ENCODE results near the gene TEAD2.
A peak's percentile ranks its signal among the peaks of the same experiment; 100 is the strongest.
"Not testable (repeated sequence)": the region's sequence is repeated elsewhere in the genome, so short reads cannot be mapped to it uniquely, and the experiment has no call there.

Gene TEAD2

GRCh38 chr19:49336482-49337266, 25.5 kb downstream of the TEAD2 start:
- DNase-seq (ENCODE audit: low read depth, low spot score): no peak
- H3K4me3 ChIP-seq (ENCODE audit: low read length): no peak overlapping the region

- H3K4me3 ChIP-seq (ENCODE audit: low read length): no peak overlapping the region
- no peak for DNase-seq (ENCODE audit: low read depth, low spot score)
These were observed 26.3 kb downstream of the TEAD2 start for GRCh38 chr19:49335784-49336481.

GRCh38 chr19:49335071-49335783, 27.0 kb downstream of the TEAD2 start, which contains the start of gene CD37:
CD37 (plus strand) TSS chr19:49335406; CDS start chr19:49335541, 135 bp downstream.
- DNase-seq (ENCODE audit: low read depth, low spot score): no peak
- no peak within 1 kb of the TSS for H3K4me3 ChIP-seq (ENCODE audit: low read length)

GRCh38 chr19:49333811-49334288, 28.4 kb downstream of the TEAD2 start:
- H3K4me3 ChIP-seq (ENCODE audit: low read length): peak overlapping the region; percentile 23; the same call in 1 of the 2 replicates
- DNase-seq (ENCODE audit: low read depth, low spot score): peak; percentile 68

GRCh38 chr19:49333418-49333805, 28.8 kb downstream of the TEAD2 start:
- H3K4me3 ChIP-seq (ENCODE audit: low read length): peak overlapping the region; percentile 23; the same call in 1 of the 2 replicates
- DNase-seq (ENCODE audit: low read depth, low spot score): no peak

- DNase-seq (ENCODE audit: low read depth, low spot score); H3K4me3 ChIP-seq (ENCODE audit: low read length): not testable (repeated sequence)
These were observed 29.4 kb downstream of the TEAD2 start for GRCh38 chr19:49332691-49333417.

GRCh38 chr19:49331616-49332055, 30.6 kb downstream of the TEAD2 start:
- H3K4me3 ChIP-seq (ENCODE audit: low read length): no peak overlapping the region
- peak; percentile 86 for DNase-seq (ENCODE audit: low read depth, low spot score)

GRCh38 chr19:49331187-49331586, 31.0 kb downstream of the TEAD2 start:
- not testable (repeated sequence) for H3K4me3 ChIP-seq (ENCODE audit: low read length); DNase-seq (ENCODE audit: low read depth, low spot score)

GRCh38 chr19:49328741-49329140, 33.5 kb downstream of the TEAD2 start:
- H3K4me3 ChIP-seq (ENCODE audit: low read length): no peak overlapping the region
- no peak for DNase-seq (ENCODE audit: low read depth, low spot score)

- H3K4me3 ChIP-seq (ENCODE audit: low read length): no peak overlapping the region
- DNase-seq (ENCODE audit: low read depth, low spot score): peak; percentile 53
These were observed 34.2 kb downstream of the TEAD2 start for GRCh38 chr19:49327878-49328544.

GRCh38 chr19:49326165-49326704, 36.0 kb downstream of the TEAD2 start:
- H3K4me3 ChIP-seq (ENCODE audit: low read length): no peak overlapping the region
- DNase-seq (ENCODE audit: low read depth, low spot score): no peak

GRCh38 chr19:49325756-49326155, 36.5 kb downstream of the TEAD2 start:
- not testable (repeated sequence) for DNase-seq (ENCODE audit: low read depth, low spot score)

GRCh38 chr19:49324801-49325576, 37.2 kb downstream of the TEAD2 start, which contains the start of gene SLC6A16:
SLC6A16 (minus strand) TSS chr19:49325191; CDS start chr19:49311347, 13,844 bp downstream.
- no peak within 1 kb of the TSS for H3K4me3 ChIP-seq (ENCODE audit: low read length)
- no peak for DNase-seq (ENCODE audit: low read depth, low spot score)

More at GRCh38 chr19:49325756-49326155, 36.5 kb downstream of the TEAD2 start:
- not testable (repeated sequence) for H3K4me3 ChIP-seq (ENCODE audit: low read length)

GRCh38 chr19:49318296-49318695, 43.9 kb downstream of the TEAD2 start:
- no peak overlapping the region for H3K4me3 ChIP-seq (ENCODE audit: low read length)
- DNase-seq (ENCODE audit: low read depth, low spot score): no peak

GRCh38 chr19:49316284-49316683, 45.9 kb downstream of the TEAD2 start:
- no peak overlapping the region for H3K4me3 ChIP-seq (ENCODE audit: low read length)
- no peak for DNase-seq (ENCODE audit: low read depth, low spot score)

- no peak overlapping the region for H3K4me3 ChIP-seq (ENCODE audit: low read length)
- no peak for DNase-seq (ENCODE audit: low read depth, low spot score)
These were observed 47.1 kb downstream of the TEAD2 start for GRCh38 chr19:49315111-49315510.

GRCh38 chr19:49309087-49309486, 53.1 kb downstream of the TEAD2 start:
- DNase-seq (ENCODE audit: low read depth, low spot score): no peak
- H3K4me3 ChIP-seq (ENCODE audit: low read length): no peak overlapping the region

All from Jurkat, Clone E6-1 (cell line).